Activated T-helper 1 cell treated with anti-CD3 and anti-CD28 coated beads, Interleukin-12 subunit alpha, Interleukin-12 subunit beta, Interleukin-2, Interleukin-4 antibody, amounts not matched to agents 30 ng/mL and 10 ng/mL and 1 ng/mL, durations not matched to agents 14 hours and 24 hours and 36 hours (primary cell): ENCODE measurements around the gene SOD2. TPM values are rescaled to one million over a fixed set of nuclear protein-coding genes. Genes with fewer than 3 reads are reported as not detected.
"Not testable (repeated sequence)": the region's sequence is repeated elsewhere in the genome, so short reads cannot be mapped to it uniquely, and the experiment has no call there.

Source experiments
- DNase-seq: peaks from one replicate; pipeline ENCODE4 v3.0.0; 2021; ENCODE audit warnings: low spot score
- H3K27ac Mint-ChIP-seq: one replicate; pipeline ENCODE4 v1.8.0; 2021; ENCODE audit warnings: mild to moderate bottlenecking, mixed read lengths
- H3K27me3 Mint-ChIP-seq: one replicate; pipeline ENCODE4 v1.8.0; 2022; ENCODE audit warnings: mild to moderate bottlenecking, moderate library complexity, mixed read lengths; ENCODE audit not compliant: insufficient read depth
- H3K36me3 Mint-ChIP-seq: one replicate; pipeline ENCODE4 v1.8.0; 2021; ENCODE audit warnings: low read depth, mixed read lengths
- H3K4me1 Mint-ChIP-seq: one replicate; pipeline ENCODE4 v1.8.0; 2021; ENCODE audit warnings: low read depth, mixed read lengths
- H3K4me3 Mint-ChIP-seq: one replicate; pipeline ENCODE4 v1.8.0; 2021; ENCODE audit warnings: mild to moderate bottlenecking, moderate library complexity, mixed read lengths
- H3K9me3 Mint-ChIP-seq: one replicate; pipeline ENCODE4 v1.8.0; 2021; ENCODE audit warnings: mixed read lengths
- intact Hi-C: fragments of 100-400 bp; cut with micrococcal nuclease; formaldehyde crosslinking; loops from one replicate; pipeline ENCODE4 v1.15.1; 2024
- total RNA-seq: library from RNA; stranded (reverse); gene quantifications from 2 replicates; pipeline ENCODE4 v1.2.3, GENCODE V29; 2022

Gene SOD2
- total RNA-seq, 1 donor from 2014 or later = 81.0 TPM

- no peak overlapping the region for H3K27ac Mint-ChIP-seq
- intact Hi-C loops = loop anchor here (10.0 kb wide), 2 partner anchors 548 to 1032 kb away; partner anchors contain the start of gene DYNLT1
- H3K36me3 Mint-ChIP-seq = peaks cover 19% of the 10 kb centered on the region
- peaks cover 20% of the 10 kb centered on the region for H3K4me1 Mint-ChIP-seq
- H3K9me3 Mint-ChIP-seq = peaks cover 3% of the 10 kb centered on the region
- no peak for DNase-seq
- no peak overlapping the region for H3K4me3 Mint-ChIP-seq
- no peaks in the 10 kb centered on the region for H3K27me3 Mint-ChIP-seq
Observed at GRCh38 chr6:159676890-159677505, 16.0 kb downstream of the SOD2 start.

- H3K4me3 Mint-ChIP-seq, H3K9me3 Mint-ChIP-seq, H3K27me3 Mint-ChIP-seq, H3K27ac Mint-ChIP-seq, DNase-seq: not testable (repeated sequence)
- Mint-ChIP-seq H3K36me3 (peaks cover 14% of the 10 kb centered on the region), H3K4me1 (peaks cover 13% of the 10 kb centered on the region)
- intact Hi-C loops = loop anchor here (10.0 kb wide), 2 partner anchors 549 to 1031 kb away; partner anchors contain the start of gene DYNLT1
Observed at GRCh38 chr6:159676236-159676635, 16.8 kb downstream of the SOD2 start.

GRCh38 chr6:159665868-159666635, 27.0 kb downstream of the SOD2 start:
- H3K27ac Mint-ChIP-seq = no peak overlapping the region
- intact Hi-C loops = no loop called here

GRCh38 chr6:159663368-159663889, 29.6 kb downstream of the SOD2 start:
- H3K4me3 Mint-ChIP-seq, H3K4me1 Mint-ChIP-seq, intact Hi-C loops, H3K27ac Mint-ChIP-seq, H3K36me3 Mint-ChIP-seq, H3K27me3 Mint-ChIP-seq, DNase-seq, H3K9me3 Mint-ChIP-seq: not testable (repeated sequence)

More at GRCh38 chr6:159665868-159666635, 27.0 kb downstream of the SOD2 start:
- no peak for DNase-seq
- Mint-ChIP-seq H3K36me3 (no peaks in the 10 kb centered on the region), H3K9me3 (peaks cover 8% of the 10 kb centered on the region), H3K27me3 (no peaks in the 10 kb centered on the region), H3K4me3 (no peak overlapping the region), H3K4me1 (no peaks in the 10 kb centered on the region)

- intact Hi-C loops, H3K4me3 Mint-ChIP-seq, H3K36me3 Mint-ChIP-seq, H3K9me3 Mint-ChIP-seq, H3K27ac Mint-ChIP-seq, H3K4me1 Mint-ChIP-seq, DNase-seq, H3K27me3 Mint-ChIP-seq: not testable (repeated sequence)
Observed at GRCh38 chr6:159661977-159662376, 31.1 kb downstream of the SOD2 start.

- Mint-ChIP-seq H3K27ac (no peak overlapping the region), H3K9me3 (no peaks in the 10 kb centered on the region), H3K36me3 (no peaks in the 10 kb centered on the region), H3K4me1 (no peaks in the 10 kb centered on the region), H3K27me3 (no peaks in the 10 kb centered on the region), H3K4me3 (no peak overlapping the region)
- DNase-seq = no peak
- intact Hi-C loops = loop anchor here (2.0 kb wide), 2 partner anchors 403 to 481 kb away; no protein-coding TSS in a partner anchor
Observed at GRCh38 chr6:159655409-159655988, 37.5 kb downstream of the SOD2 start.

GRCh38 chr6:159654483-159655098, 38.5 kb downstream of the SOD2 start:
- Mint-ChIP-seq H3K4me3 (no peak overlapping the region), H3K27me3 (no peaks in the 10 kb centered on the region), H3K36me3 (no peaks in the 10 kb centered on the region), H3K9me3 (no peaks in the 10 kb centered on the region), H3K27ac (no peak overlapping the region), H3K4me1 (no peaks in the 10 kb centered on the region)
- no peak for DNase-seq
- intact Hi-C loops = loop anchor here (2.0 kb wide), 2 partner anchors 402 to 480 kb away; no protein-coding TSS in a partner anchor

GRCh38 chr6:159650314-159650713, 42.7 kb downstream of the SOD2 start:
- Mint-ChIP-seq H3K4me1 (peaks cover 9% of the 10 kb centered on the region), H3K9me3 (no peaks in the 10 kb centered on the region), H3K36me3 (no peaks in the 10 kb centered on the region), H3K27me3 (peaks cover 1% of the 10 kb centered on the region), H3K27ac (no peak overlapping the region), H3K4me3 (no peak overlapping the region)
- intact Hi-C loops = no loop called here
- no peak for DNase-seq

GRCh38 chr6:159649441-159649840, 43.6 kb downstream of the SOD2 start:
- no peak for DNase-seq
- Mint-ChIP-seq H3K9me3 (no peaks in the 10 kb centered on the region), H3K4me1 (peaks cover 9% of the 10 kb centered on the region), H3K36me3 (no peaks in the 10 kb centered on the region), H3K27me3 (peaks cover 1% of the 10 kb centered on the region), H3K4me3 (no peak overlapping the region), H3K27ac (no peak overlapping the region)
- intact Hi-C loops = no loop called here

- Mint-ChIP-seq H3K9me3 (no peaks in the 10 kb centered on the region), H3K27me3 (peaks cover 1% of the 10 kb centered on the region), H3K27ac (no peak overlapping the region), H3K36me3 (no peaks in the 10 kb centered on the region), H3K4me3 (no peak overlapping the region), H3K4me1 (peaks cover 9% of the 10 kb centered on the region)
- DNase-seq = no peak
- intact Hi-C loops = no loop called here
Observed at GRCh38 chr6:159646733-159647132, 46.3 kb downstream of the SOD2 start.

GRCh38 chr6:159646116-159646515, 46.9 kb downstream of the SOD2 start:
- Mint-ChIP-seq H3K4me1 (peaks cover 9% of the 10 kb centered on the region), H3K9me3 (no peaks in the 10 kb centered on the region), H3K36me3 (no peaks in the 10 kb centered on the region), H3K4me3 (no peak overlapping the region), H3K27me3 (peaks cover 1% of the 10 kb centered on the region), H3K27ac (no peak overlapping the region)
- no peak for DNase-seq
- intact Hi-C loops = no loop called here

- Mint-ChIP-seq H3K4me1 (peaks cover 9% of the 10 kb centered on the region), H3K36me3 (no peaks in the 10 kb centered on the region), H3K27ac (no peak overlapping the region), H3K4me3 (no peak overlapping the region), H3K27me3 (peaks cover 1% of the 10 kb centered on the region), H3K9me3 (no peaks in the 10 kb centered on the region)
- no peak for DNase-seq
- intact Hi-C loops = no loop called here
Observed at GRCh38 chr6:159645640-159646039, 47.4 kb downstream of the SOD2 start.
